Fibroblast of skin of left quadriceps (primary cell): ENCODE measurements around the gene ITPR1.

Experiments
- DNase-seq, 2 experiments: peaks; one replicate each; pipeline ENCODE4 v3.0.0-alpha.2; 2013; ENCODE audit warnings: low read depth in 2 of 2

ITPR1 gene

DNA sequence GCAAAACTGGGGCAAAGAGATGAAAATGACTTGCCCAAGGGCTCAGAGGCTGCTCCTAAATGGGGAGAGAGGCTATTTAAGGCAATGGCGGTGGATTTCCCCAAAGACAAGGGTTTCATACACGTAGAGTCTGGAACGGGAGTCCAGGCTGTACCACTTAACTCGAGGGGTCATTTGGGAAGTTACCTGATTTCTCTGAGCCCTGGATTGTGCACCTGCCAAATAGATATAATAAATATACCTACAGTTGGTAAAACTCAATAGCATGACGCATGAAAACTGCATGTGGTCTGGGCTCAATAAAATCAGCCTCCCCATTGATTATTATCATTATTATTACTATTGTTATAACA, 1.3 kb upstream of the ITPR1 start:
- DNase-seq = no peak

DNA sequence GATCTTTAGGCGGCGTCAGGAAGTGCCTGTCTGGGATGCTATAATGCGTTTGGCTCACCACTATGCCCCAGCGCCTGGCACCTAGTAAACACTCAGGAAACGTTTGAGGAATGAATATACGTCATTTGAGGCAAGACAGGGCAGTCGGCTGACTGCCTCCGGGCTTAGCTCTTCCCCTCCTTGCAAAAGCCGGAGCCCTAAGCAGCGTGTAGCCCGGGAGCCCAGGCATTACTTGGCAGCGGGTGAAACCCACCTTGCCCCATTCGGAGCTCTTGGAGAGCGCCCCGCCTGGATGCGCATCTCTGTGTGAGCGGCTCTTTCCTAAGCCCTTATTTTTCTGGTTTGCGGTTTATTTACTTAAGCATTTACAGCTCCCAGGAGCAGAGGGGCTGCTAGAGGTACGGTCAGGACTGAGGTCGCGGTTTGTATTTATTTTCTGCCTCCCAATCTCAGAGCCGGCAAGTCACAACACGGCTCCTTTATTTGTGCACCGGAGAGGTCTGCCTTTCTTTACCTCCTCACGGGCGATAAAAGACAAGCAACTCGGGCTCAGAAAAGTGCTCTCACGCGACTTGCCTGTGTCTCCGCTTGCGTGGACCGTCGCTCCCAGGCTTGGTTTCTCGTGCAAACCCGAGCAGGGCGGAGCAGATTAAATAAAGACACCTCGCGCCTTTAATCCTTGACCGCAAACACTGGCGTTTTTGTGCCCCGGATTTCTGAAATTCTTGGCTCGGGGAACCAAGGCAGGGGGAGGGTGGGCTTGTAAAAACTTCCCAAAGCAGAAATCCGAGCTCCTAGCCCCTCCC, 737 bp upstream of the ITPR1 start:
- peak in 1 of 2 experiments; percentile 27 for DNase-seq

DNA sequence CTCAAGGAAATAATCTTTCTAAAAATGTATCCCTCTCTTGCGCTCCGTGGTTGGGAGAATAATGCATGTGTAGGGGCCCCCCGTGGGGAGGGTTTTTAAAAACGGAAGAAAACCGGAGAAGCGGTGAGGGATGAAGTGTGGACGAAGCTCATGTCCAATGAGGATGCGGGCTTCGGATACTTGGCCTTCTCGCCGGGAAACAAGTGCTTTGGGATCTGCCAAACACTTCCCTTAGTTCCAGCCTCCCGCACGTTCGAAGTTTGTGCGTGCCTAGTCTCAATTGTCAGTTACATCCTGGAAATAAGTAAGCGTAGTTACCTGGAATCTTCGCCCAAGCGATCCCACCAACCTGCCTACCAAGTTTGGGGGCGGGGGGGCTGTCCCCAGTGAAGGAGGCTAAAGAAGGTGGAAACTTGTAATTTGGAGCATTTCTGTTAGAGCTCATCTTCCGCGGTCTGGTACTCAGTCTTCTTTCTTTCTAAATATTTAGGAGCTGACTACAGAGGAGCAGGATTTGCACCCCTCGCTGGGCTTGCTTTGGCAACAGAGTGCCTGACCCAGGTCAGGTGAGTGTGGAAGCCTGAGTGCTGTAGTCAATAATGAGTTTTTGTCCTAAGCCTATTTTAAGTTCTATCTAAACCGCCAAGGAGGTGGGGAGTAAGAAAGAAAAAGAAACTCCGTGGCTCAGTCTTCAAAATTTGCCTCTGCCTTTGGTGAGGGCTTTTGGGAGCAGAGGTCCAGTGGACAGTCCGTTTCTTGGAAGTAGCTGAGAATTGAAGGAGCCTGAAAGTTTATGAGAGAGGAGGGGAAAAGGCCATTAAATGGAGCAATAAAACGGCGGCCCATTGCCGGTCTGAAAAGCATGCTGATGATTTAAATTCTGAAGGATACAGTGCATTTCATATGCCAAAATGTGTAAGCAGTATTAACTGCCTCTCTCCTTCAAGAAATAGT, 1.1 kb downstream of the ITPR1 start:
- no peak for DNase-seq

DNA sequence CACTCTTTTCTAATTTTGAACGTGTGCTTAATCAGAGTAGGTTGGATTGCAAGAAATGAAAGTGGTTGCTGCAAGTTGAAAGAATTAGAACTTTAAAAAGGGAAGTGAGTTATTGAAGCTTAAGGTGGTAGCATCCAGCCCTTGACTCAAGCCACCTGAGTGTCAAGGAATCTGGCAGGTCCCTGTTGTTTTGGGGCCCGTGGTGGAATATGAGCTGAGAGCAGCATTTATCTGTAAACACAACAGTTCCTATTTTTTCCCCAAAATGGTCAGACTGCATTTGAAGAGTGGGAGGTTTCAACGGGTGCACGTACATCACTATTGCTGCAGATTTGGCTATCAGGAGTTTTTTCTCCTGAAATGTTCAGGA, 1.7 kb downstream of the ITPR1 start:
- no peak for DNase-seq

DNA sequence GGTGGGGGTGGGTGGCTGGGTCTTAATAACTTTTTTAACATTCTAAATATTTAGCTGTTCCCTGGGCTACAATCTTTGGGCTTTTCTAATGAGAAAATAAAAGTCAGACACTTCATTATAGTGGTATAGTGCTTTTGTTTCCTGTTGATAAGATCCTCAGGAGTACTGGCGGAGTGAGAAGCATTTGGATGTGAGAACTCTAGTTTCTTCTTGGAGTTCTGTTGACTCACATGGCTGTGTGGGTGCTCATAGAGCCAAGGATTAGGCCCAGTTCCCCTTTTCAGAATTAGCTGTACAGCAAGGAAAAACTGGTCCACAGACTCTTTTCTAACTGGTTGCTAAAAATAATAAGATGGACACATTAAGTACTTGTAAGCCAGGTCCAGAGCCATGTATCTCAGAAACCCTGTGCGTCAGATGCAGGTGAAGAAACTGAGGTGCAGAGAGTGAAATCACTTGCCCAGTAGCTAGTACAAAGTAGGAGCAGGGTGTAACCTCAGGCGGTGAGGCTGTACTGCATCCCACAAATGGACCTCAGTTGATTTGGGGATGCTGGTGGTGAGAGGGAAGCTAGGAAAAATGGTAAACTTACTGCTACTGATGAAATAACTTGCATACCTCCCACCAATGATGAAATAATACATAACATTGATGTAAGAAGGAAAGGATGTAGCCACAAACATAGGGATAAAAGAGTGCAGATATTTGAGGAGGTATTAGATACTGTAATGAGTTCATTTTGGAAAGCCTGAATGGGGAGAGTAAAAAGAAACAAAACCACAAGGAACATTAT, 2.3 kb downstream of the ITPR1 start:
- no peak for DNase-seq

GRCh38 chr3:4496087-4496452, 2.9 kb downstream of the ITPR1 start:
- no peak for DNase-seq

DNA sequence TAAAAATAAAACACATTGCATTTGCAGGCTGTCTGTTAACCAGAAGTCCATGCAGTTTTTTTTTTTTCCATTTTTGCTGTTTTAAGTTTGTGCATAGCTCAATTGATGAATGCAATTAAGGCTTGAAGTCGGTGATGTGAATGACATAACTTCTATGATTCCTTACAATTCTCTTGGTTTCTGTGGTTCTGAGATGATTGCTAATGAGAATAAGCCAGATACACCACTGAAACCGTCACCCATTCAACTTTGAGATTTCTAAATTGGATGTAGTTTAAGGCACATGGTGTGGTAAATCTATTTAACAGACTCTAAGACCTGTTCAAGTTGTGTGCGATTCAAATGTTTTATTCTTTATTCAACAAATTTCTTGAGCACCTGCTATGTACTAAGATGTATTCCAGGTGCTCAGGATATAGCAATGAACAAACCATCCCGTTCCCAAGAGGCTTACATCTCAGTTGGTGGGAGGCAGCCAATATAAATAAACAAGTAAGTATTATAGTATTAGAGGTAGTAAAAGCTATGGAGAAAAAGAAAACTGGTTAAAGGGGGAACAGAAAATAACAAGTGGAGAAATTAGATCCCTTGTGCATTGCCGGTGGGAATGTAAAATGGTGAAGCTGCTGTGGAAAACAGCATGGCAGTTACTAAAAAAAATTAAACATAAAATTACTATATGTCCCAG, 4.0 kb downstream of the ITPR1 start:
- DNase-seq = no peak

- no peak for DNase-seq
Measured at GRCh38 chr3:4497843-4498324, 4.7 kb downstream of the ITPR1 start.

DNA sequence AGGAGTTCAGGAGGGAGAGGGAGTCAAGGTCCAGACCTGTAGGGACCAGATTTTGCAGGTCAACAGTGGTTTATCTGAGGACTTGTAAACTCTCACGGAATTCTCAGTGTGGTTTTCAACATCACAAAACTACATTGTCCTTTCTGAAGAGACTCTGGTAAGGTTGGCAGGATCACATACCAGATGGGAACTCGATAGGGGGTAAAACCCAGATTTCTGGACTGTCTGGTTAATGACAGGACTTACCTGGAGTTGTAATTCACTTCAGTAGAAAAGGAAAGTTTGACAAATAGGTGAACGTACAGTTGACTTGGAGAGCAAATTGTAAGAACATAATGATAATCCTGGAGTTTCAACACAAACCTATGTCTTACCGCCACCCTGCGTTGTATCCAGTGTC, 5.3 kb downstream of the ITPR1 start:
- DNase-seq = no peak

- DNase-seq = no peak
Measured at GRCh38 chr3:4501437-4501836, 8.3 kb downstream of the ITPR1 start.

GRCh38 chr3:4501927-4502326, 8.8 kb downstream of the ITPR1 start:
- no peak for DNase-seq

DNA sequence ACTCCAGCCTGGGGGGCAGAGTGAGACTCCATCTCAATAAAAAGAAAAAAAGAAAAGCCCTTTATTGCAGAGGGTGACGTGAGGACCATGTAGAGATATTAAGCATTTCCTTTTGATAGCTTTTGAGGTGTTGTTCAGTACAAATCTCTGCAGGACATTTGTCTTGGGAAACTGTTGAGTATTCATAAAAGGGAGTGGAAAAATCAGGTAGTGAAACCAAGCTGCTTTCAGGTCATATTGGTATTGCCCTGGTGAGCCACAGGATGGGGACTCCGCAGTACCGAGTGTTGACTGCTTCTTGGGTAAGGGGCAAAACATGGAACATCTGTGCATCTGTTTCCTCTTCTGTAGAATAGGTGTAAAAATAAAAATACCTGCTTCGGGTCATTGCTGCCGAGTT, 9.9 kb downstream of the ITPR1 start:
- DNase-seq = no peak

- no peak for DNase-seq
Measured at GRCh38 chr3:4504340-4505261, 11.5 kb downstream of the ITPR1 start.

DNA sequence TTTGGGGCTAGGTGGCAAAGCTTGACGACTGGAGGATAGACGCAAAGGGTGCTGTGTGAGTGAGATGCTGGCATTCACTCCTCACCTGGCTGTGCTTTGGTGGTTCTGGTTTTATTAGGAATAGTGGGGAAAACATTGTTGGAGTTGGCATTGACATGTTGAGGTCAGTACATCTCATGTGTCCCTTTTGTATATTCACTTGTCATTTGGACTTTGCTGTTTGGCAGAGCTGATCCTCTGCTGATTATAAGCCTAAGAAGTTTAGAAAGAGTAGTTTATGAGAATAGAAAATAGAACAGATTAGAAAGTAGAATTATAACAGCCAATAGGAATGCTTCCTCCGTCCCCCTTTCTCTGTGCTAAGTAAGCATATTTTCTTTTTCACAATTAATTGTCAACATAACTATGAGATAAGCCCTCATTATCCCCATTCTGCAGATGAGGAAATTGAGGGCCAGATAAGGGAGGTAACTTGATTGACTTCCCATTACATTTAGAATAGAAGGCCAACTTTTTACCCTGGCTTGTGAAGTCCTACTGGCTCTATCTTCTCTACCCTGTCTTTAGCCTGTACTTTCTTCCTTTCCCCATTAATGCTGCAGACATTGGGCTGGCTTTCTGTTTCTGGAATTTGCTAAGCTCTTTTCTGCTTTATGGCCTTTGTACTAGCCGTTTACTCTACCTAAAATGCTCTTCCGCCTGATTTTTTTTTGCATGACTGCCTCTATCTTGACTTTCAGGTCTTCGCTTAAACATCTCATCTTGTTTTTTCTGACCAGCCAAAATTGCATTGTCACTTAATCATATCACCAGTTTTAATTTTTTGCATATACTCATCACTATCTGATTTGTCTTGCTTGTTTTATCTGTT, 12.8 kb downstream of the ITPR1 start:
- DNase-seq = no peak

DNA sequence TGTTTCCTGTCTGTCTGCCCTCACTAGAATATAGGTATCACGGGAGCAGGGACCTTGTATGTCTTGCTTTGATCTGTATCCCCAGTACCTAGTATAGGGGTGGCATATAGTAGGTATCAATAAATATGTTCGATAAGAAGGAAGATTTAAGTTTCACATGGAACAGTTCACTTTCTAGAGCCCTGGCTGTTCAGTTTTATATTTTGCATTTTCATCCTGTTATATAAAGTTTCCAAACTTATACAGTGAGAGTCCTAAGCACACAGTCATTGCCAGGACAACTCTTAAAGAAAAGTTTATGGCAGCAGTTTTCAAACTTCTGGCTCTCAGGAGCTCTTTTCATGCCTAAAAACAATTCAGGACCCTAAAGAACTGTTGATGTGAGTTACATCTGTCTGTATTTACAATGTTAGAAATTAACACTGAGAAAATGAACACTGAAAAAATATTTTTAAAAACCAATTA, 13.4 kb downstream of the ITPR1 start:
- no peak for DNase-seq

DNA sequence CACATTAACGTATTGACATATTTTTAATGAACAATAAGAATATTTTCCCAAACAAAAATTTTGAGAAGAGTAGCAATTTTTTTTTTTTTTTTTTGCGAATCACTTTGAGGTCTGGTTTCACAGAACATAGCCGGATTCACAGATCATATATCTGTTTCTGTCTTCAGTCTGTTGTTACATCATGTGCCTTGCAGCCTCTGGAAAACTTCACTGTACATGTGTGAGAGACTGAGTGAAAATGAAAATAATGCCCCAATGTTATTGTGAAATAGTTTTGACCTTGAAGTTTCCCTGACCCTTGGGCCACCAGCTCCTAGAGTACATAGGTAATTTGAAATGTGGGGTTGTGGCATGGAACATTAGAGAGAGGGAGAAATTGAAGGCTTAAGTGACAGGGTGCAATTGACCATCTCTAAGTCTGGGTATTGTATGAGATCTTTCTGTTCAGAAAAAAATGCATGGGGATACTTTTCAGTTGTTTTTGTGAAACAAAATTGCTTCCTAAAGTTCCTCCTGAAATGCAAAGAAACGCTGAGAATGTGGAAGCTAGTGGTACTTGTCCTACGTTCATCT, 14.0 kb downstream of the ITPR1 start:
- DNase-seq = no peak

DNA sequence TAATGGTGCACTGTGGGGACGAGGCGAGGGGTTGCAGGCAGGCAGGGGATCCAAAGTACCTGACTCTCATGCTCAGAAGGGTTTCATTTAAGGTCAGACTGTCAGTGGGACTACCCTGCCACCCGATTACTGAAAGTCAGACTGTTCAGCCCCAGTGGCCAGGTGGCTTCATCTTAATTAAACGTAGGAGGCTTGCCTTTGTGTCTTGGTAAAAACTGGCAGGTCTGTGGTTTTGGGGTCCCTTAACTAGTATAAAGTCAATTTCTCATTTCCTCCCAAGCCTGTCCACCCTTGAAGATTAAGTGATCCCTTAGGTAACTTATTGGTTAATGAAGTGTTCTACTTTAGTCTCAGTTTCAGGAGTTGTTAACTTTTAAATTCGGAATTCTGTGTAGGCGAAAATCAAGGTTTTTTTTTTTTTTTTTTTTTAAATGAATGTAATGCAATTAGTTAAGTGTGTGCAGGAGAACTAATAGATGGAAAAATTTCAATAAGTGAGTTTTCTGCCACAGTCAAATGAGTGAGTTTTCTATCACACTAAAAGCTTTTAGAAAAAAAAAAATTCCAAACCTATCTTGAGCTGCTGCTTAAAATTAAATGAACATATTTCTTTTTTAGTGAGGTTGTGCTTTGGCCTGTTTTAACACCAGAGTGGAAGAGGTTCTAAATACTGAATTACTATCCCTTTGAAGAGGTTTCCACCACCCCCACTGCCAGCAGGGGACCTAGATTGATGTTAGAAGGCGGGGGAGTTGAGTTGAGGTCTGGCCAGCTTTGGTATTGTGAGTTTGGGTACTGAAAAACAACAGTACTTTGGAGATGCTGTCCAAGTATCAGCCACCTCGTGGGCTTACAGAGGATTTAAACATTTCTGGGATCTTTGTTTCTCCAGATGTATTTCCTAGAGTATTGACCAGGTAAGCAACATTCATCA, 15.2 kb downstream of the ITPR1 start:
- no peak for DNase-seq

DNA sequence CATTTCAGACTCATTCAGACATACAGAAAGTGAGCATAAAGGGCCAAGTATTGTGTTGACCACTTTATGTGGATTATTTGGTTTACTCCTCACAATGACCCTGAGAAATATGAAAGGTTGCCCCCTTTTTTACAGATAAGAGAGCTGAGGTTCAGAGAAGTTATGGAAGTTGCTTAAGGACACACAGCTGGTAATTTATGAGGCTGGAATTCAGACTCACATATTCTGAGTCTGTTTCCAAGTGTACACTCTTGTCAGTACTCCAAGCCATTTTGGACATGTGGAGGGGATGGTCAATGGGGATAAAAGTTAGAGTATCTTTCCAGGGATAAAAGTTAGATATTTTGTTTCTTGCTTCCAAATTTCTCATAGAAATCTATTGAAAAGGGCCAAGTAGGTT, 15.9 kb downstream of the ITPR1 start:
- no peak for DNase-seq
